NT2/D1 (cell line): ENCODE measurements around the gene PLXDC2.

Experiments
- DNase-seq: peaks from one replicate; pipeline ENCODE4 v3.0.0-alpha.2; 2011; ENCODE audit warnings: low read depth, low spot score
- H3K27me3 ChIP-seq: 2 replicates; pipeline ENCODE4 v1.6.0; 2011; ENCODE audit warnings: mild to moderate bottlenecking; ENCODE audit not compliant: insufficient read length, insufficient read depth
- H3K36me3 ChIP-seq: 2 replicates; pipeline ENCODE4 v1.6.1; 2011; ENCODE audit warnings: mild to moderate bottlenecking, low read length, mixed read lengths; ENCODE audit not compliant: insufficient read depth, insufficient read length
- H3K4me1 ChIP-seq: 2 replicates; pipeline ENCODE4 v1.5.1; 2011; ENCODE audit not compliant: insufficient read depth, insufficient read length
- H3K4me3 ChIP-seq: 2 replicates; pipeline ENCODE4 v1.5.1; 2011; ENCODE audit warnings: low read depth; ENCODE audit not compliant: insufficient read length
- H3K9ac ChIP-seq: 2 replicates; pipeline ENCODE4 v1.6.0; 2011; ENCODE audit warnings: low read depth; ENCODE audit not compliant: insufficient read length
- H3K9me3 ChIP-seq: 2 replicates; pipeline ENCODE4 v1.5.1; 2011; ENCODE audit warnings: mild to moderate bottlenecking, low read length; ENCODE audit not compliant: insufficient read depth
- SUZ12 ChIP-seq: IDR thresholded peaks from 2 replicates; pipeline ENCODE4 v1.6.1; 2011; ENCODE audit not compliant: insufficient read length, insufficient read depth; ENCODE audit errors: extremely low read depth
- YY1 ChIP-seq: IDR thresholded peaks from 2 replicates; pipeline ENCODE4 v1.6.1; 2011; ENCODE audit not compliant: insufficient read length, insufficient read depth
- ZNF274 ChIP-seq: IDR thresholded peaks from 2 replicates; pipeline ENCODE4 v1.6.1; 2011; ENCODE audit warnings: mild to moderate bottlenecking, low read depth, low read length

Gene PLXDC2

GRCh38 chr10:20247891-20248708, 431.9 kb downstream of the PLXDC2 start:
- H3K36me3 ChIP-seq = no peaks in the 10 kb centered on the region
- no peaks in the 10 kb centered on the region for H3K4me1 ChIP-seq
- no peaks in the 10 kb centered on the region for H3K9me3 ChIP-seq
- TF ChIP-seq SUZ12 (no peak), YY1 (no peak), ZNF274 (no peak)
- H3K27me3 ChIP-seq = no peaks in the 10 kb centered on the region
- no peak for DNase-seq
- no peak overlapping the region for H3K9ac ChIP-seq
- H3K4me3 ChIP-seq = no peak overlapping the region

- no peak overlapping the region for H3K4me3 ChIP-seq
- H3K9ac ChIP-seq = no peak overlapping the region
- DNase-seq = no peak
- no peaks in the 10 kb centered on the region for H3K27me3 ChIP-seq
- no peaks in the 10 kb centered on the region for H3K9me3 ChIP-seq
- no peak for TF ChIP-seq ZNF274
- no peak for TF ChIP-seq SUZ12
- TF ChIP-seq YY1 = no peak
- H3K36me3 ChIP-seq = no peaks in the 10 kb centered on the region
- H3K4me1 ChIP-seq = no peaks in the 10 kb centered on the region
Observed at GRCh38 chr10:20254078-20254477, 437.8 kb downstream of the PLXDC2 start.

- Histone ChIP-seq H3K27me3 (no peaks in the 10 kb centered on the region), H3K4me1 (peaks cover 2% of the 10 kb centered on the region), H3K9ac (no peak overlapping the region), H3K9me3 (no peaks in the 10 kb centered on the region), H3K36me3 (no peaks in the 10 kb centered on the region), H3K4me3 (no peak overlapping the region)
- DNase-seq = no peak
- TF ChIP-seq ZNF274 (no peak), SUZ12 (no peak), YY1 (no peak)
Observed at GRCh38 chr10:20254497-20254896, 438.3 kb downstream of the PLXDC2 start.

GRCh38 chr10:20256969-20257368, 440.7 kb downstream of the PLXDC2 start:
- Histone ChIP-seq H3K4me1 (peaks cover 2% of the 10 kb centered on the region), H3K9ac (no peak overlapping the region), H3K4me3 (no peak overlapping the region), H3K36me3 (no peaks in the 10 kb centered on the region), H3K9me3 (no peaks in the 10 kb centered on the region), H3K27me3 (no peaks in the 10 kb centered on the region)
- no peak for DNase-seq
- TF ChIP-seq ZNF274 (no peak), YY1 (no peak), SUZ12 (no peak)

- no peak for DNase-seq
- Histone ChIP-seq H3K9me3 (no peaks in the 10 kb centered on the region), H3K4me1 (peaks cover 2% of the 10 kb centered on the region), H3K27me3 (no peaks in the 10 kb centered on the region), H3K4me3 (no peak overlapping the region), H3K9ac (no peak overlapping the region), H3K36me3 (no peaks in the 10 kb centered on the region)
- no peak for TF ChIP-seq ZNF274
- TF ChIP-seq SUZ12 = no peak
Observed at GRCh38 chr10:20257422-20257821, 441.2 kb downstream of the PLXDC2 start.

GRCh38 chr10:20265146-20265545, 448.9 kb downstream of the PLXDC2 start:
- Histone ChIP-seq H3K9ac (no peak overlapping the region), H3K27me3 (no peaks in the 10 kb centered on the region), H3K9me3 (no peaks in the 10 kb centered on the region), H3K4me3 (no peak overlapping the region), H3K36me3 (no peaks in the 10 kb centered on the region), H3K4me1 (no peaks in the 10 kb centered on the region)
- DNase-seq = no peak
- no peak for TF ChIP-seq SUZ12
- TF ChIP-seq ZNF274 = no peak
- TF ChIP-seq YY1 = no peak

- TF ChIP-seq YY1 (no peak), ZNF274 (no peak), SUZ12 (no peak)
- H3K9ac ChIP-seq = no peak overlapping the region
- DNase-seq = no peak
- no peaks in the 10 kb centered on the region for H3K27me3 ChIP-seq
- no peaks in the 10 kb centered on the region for H3K36me3 ChIP-seq
- no peaks in the 10 kb centered on the region for H3K4me1 ChIP-seq
- H3K4me3 ChIP-seq = no peak overlapping the region
- H3K9me3 ChIP-seq = no peaks in the 10 kb centered on the region
Observed at GRCh38 chr10:20267734-20268133, 451.5 kb downstream of the PLXDC2 start.

DNA sequence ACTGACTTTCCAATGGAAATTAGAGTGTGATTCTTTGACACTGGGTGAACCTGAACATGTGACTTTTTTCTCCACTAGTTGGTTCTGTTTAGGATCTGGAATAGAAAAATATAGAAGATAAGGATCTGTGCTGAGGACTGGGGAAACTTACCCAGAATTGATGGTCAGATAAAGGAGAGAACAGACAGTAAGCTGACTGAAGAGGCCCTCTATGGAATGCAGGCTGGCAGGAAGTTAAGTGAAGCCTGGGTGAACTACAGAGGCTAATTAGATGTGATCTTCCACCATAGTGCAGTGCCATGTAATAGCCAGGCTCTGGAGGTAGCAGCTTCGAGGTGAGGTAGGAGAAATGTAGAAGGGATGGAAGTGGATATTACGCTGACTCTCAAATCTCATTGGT, 455.3 kb downstream of the PLXDC2 start:
- no peak for DNase-seq
- no peak for TF ChIP-seq SUZ12
- TF ChIP-seq YY1 = no peak
- no peak for TF ChIP-seq ZNF274
- Histone ChIP-seq H3K4me3 (no peak overlapping the region), H3K9me3 (no peaks in the 10 kb centered on the region), H3K27me3 (no peaks in the 10 kb centered on the region), H3K4me1 (no peaks in the 10 kb centered on the region), H3K36me3 (no peaks in the 10 kb centered on the region), H3K9ac (no peak overlapping the region)
